H9 (cell line): ENCODE results near the gene SORCS2. TPM values are rescaled to one million over a fixed set of nuclear protein-coding genes. Genes with fewer than 3 reads are reported as not detected.

Experiments
- DNase-seq: peaks from one replicate; pipeline ENCODE4 v3.0.0-alpha.2; 2017
- H2AFZ ChIP-seq: one replicate; pipeline ENCODE4 v1.6.1; 2013; ENCODE audit warnings: mild to moderate bottlenecking, low read length, control low read depth, moderate library complexity
- H2AK5ac ChIP-seq: 2 replicates; pipeline ENCODE4 v1.6.1; 2013; ENCODE audit warnings: low read length, control low read depth, mixed read lengths; ENCODE audit not compliant: insufficient read length
- H2BK120ac ChIP-seq: one replicate; pipeline ENCODE4 v1.6.1; 2013; ENCODE audit warnings: low read depth, mild to moderate bottlenecking, low read length, control low read depth, inconsistent platforms; ENCODE audit not compliant: poor library complexity, severe bottlenecking
- H2BK12ac ChIP-seq: 2 replicates; pipeline ENCODE4 v1.6.1; 2013; ENCODE audit warnings: low read length, control low read depth, mixed read lengths, low read depth; ENCODE audit not compliant: insufficient read length
- H2BK15ac ChIP-seq: 2 replicates; pipeline ENCODE4 v1.6.1; 2013; ENCODE audit warnings: low read depth, low read length, control low read depth
- H2BK20ac ChIP-seq: one replicate; pipeline ENCODE4 v1.6.1; 2013; ENCODE audit warnings: low read depth, mild to moderate bottlenecking, low read length, control low read depth, inconsistent platforms; ENCODE audit not compliant: poor library complexity, severe bottlenecking
- H2BK5ac ChIP-seq: 2 replicates; pipeline ENCODE4 v1.6.1; 2013; ENCODE audit warnings: low read length, control low read depth, mixed read lengths; ENCODE audit not compliant: insufficient read length
- H3K14ac ChIP-seq: 2 replicates; pipeline ENCODE4 v1.6.1; 2013; ENCODE audit warnings: low read length, control low read depth; ENCODE audit not compliant: insufficient read depth
- H3K18ac ChIP-seq: 2 replicates; pipeline ENCODE4 v1.6.1; 2013; ENCODE audit warnings: low read depth, mild to moderate bottlenecking, mixed read lengths, low read length, control low read depth; ENCODE audit not compliant: insufficient read length
- H3K23ac ChIP-seq: 2 replicates; pipeline ENCODE4 v1.6.1; 2013; ENCODE audit warnings: low read length, control low read depth, mixed read lengths, low read depth; ENCODE audit not compliant: insufficient read length
- H3K23me2 ChIP-seq: 2 replicates; pipeline ENCODE4 v1.6.1; 2013; ENCODE audit warnings: low read depth, mild to moderate bottlenecking, mixed read lengths, low read length, control low read depth; ENCODE audit not compliant: insufficient read length, poor library complexity, severe bottlenecking
- H3K27ac ChIP-seq: 2 replicates; pipeline ENCODE4 v1.5.1; 2013; ENCODE audit warnings: low read length, control low read depth, mixed read lengths, low read depth; ENCODE audit not compliant: insufficient read length
- H3K27me3 ChIP-seq: 2 replicates; pipeline ENCODE4 v1.6.1; 2013; ENCODE audit warnings: low read length, control low read depth, inconsistent platforms; ENCODE audit not compliant: insufficient read depth
- H3K4ac ChIP-seq: 2 replicates; pipeline ENCODE4 v1.6.1; 2013; ENCODE audit warnings: low read depth, mild to moderate bottlenecking, control low read depth, inconsistent platforms, low read length, moderate library complexity
- H3K4me1 ChIP-seq: 2 replicates; pipeline ENCODE4 v1.6.1; 2013; ENCODE audit warnings: low read length, control low read depth, inconsistent platforms; ENCODE audit not compliant: insufficient read depth
- H3K4me2 ChIP-seq: 2 replicates; pipeline ENCODE4 v1.6.1; 2013; ENCODE audit warnings: low read length, control low read depth, mixed read lengths; ENCODE audit not compliant: insufficient read length, insufficient read depth
- H3K56ac ChIP-seq: 2 replicates; pipeline ENCODE4 v1.6.1; 2013; ENCODE audit warnings: low read depth, mild to moderate bottlenecking, mixed read lengths, low read length, control low read depth; ENCODE audit not compliant: insufficient read length
- H3K79me1 ChIP-seq: 2 replicates; pipeline ENCODE4 v1.6.1; 2013; ENCODE audit warnings: low read depth, mild to moderate bottlenecking, moderate library complexity, low read length, control low read depth, inconsistent platforms; ENCODE audit not compliant: insufficient read depth, poor library complexity, severe bottlenecking
- H3K79me2 ChIP-seq: 2 replicates; pipeline ENCODE4 v1.6.1; 2013; ENCODE audit warnings: low read length, control low read depth, inconsistent platforms; ENCODE audit not compliant: insufficient read depth
- H3K9ac ChIP-seq: 2 replicates; pipeline ENCODE4 v1.6.1; 2013; ENCODE audit warnings: low read length, control low read depth, mixed read lengths; ENCODE audit not compliant: insufficient read length; ENCODE audit errors: extremely low read depth
- H3K9me3 ChIP-seq: one replicate; pipeline ENCODE4 v1.6.1; 2013; ENCODE audit warnings: low read depth, low read length, inconsistent platforms; ENCODE audit not compliant: control insufficient read depth
- H3T11ph ChIP-seq: one replicate; pipeline ENCODE4 v1.6.1; 2013; ENCODE audit warnings: mild to moderate bottlenecking, low read length, control low read depth, inconsistent platforms
- H4K20me1 ChIP-seq: one replicate; pipeline ENCODE4 v1.6.1; 2013; ENCODE audit not compliant: control insufficient read depth, insufficient read length, insufficient read depth
- H4K5ac ChIP-seq: 2 replicates; pipeline ENCODE4 v1.6.1; 2013; ENCODE audit warnings: low read depth, mild to moderate bottlenecking, mixed read lengths, low read length, control low read depth; ENCODE audit not compliant: insufficient read length
- H4K8ac ChIP-seq: replicated peaks from 2 replicates; pipeline ENCODE4 v1.6.1; 2013; ENCODE audit warnings: low read length, control low read depth, mixed read lengths, low read depth; ENCODE audit not compliant: insufficient read length
- H4K91ac ChIP-seq: 2 replicates; pipeline ENCODE4 v1.6.1; 2013; ENCODE audit warnings: low read depth, mild to moderate bottlenecking, moderate library complexity, mixed read lengths, low read length, control low read depth; ENCODE audit not compliant: insufficient read length
- H3K27ac Mint-ChIP-seq, 3 experiments: 2 replicates in 2 of 3; 3 replicates in 1 of 3; pipeline ENCODE4 v1.8.0; 2020 to 2021; ENCODE audit warnings: mixed read lengths in 3 of 3, mild to moderate bottlenecking in 1 of 3, moderate library complexity in 1 of 3
- H3K27me3 Mint-ChIP-seq: 2 replicates; pipeline ENCODE4 v1.8.0; 2021; ENCODE audit warnings: low read depth, mild to moderate bottlenecking, moderate library complexity, mixed read lengths
- H3K36me3 Mint-ChIP-seq, 3 experiments: 2 replicates in 2 of 3; 3 replicates in 1 of 3; pipeline ENCODE4 v1.8.0; 2020 to 2021; ENCODE audit warnings: low read depth in 3 of 3, mixed read lengths in 3 of 3; ENCODE audit not compliant: insufficient read depth in 1 of 3
- H3K4me1 Mint-ChIP-seq, 2 experiments: 2 replicates each; pipeline ENCODE4 v1.8.0; 2020; ENCODE audit warnings: mixed read lengths in 2 of 2
- H3K4me3 Mint-ChIP-seq, 2 experiments: 2 replicates in 1 of 2; 3 replicates in 1 of 2; pipeline ENCODE4 v1.8.0; 2020 to 2021; ENCODE audit warnings: mild to moderate bottlenecking in 2 of 2, mixed read lengths in 2 of 2, moderate library complexity in 1 of 2
- H3K9me3 Mint-ChIP-seq, 2 experiments: 2 replicates in 1 of 2; 3 replicates in 1 of 2; pipeline ENCODE4 v1.8.0; 2020; ENCODE audit warnings: mild to moderate bottlenecking in 2 of 2, mixed read lengths in 2 of 2, moderate library complexity in 1 of 2
- CTCF ChIP-seq: fragments of 200-600 bp; sonication (generic); conservative IDR thresholded peaks from 3 replicates; pipeline ENCODE4 v1.8.0; 2021; ENCODE audit warnings: antibody characterized with exemption, mild to moderate bottlenecking
- WGBS: extraction: QIAGEN DNeasy Blood & Tissue Kit; methylation state at CpG from one replicate; pipeline ENCODE4 v1.1.7; 2013; ENCODE audit warnings: missing lambda C conversion rate, low lambda C conversion rate, mixed read lengths; ENCODE audit not compliant: insufficient read length; ENCODE audit errors: extremely low coverage; 5-methylcytosine and 5-hydroxymethylcytosine counted together
- total RNA-seq: library from RNA; stranded (reverse); gene quantifications from 2 replicates; pipeline ENCODE4 v1.2.1, GENCODE V29; 2021

SORCS2 gene
- total RNA-seq, 1 experiment from 2014 or later: 0.57 TPM

- H3K4ac ChIP-seq: no peak overlapping the region
- H3K9me3 Mint-ChIP-seq: peaks cover 10% of the 10 kb centered on the region in 2 experiments
- H4K5ac ChIP-seq: no peak overlapping the region
- no peak overlapping the region for H3K4me2 ChIP-seq
- H3K9me3 ChIP-seq: no peaks in the 10 kb centered on the region
- no peak overlapping the region for H2BK12ac ChIP-seq
- no peak overlapping the region for H3K18ac ChIP-seq
- H2BK20ac ChIP-seq: no peak overlapping the region
- H3K36me3 Mint-ChIP-seq: peaks cover 3 to 7% (median 6%) of the 10 kb centered on the region in 3 experiments; a peak in 4 of 7 replicates
- H3K23ac ChIP-seq: no peak overlapping the region
- H2BK5ac ChIP-seq: no peak overlapping the region
- no peaks in the 10 kb centered on the region for H3K27me3 ChIP-seq
- H3K79me2 ChIP-seq: no peaks in the 10 kb centered on the region
- H3K4me1 Mint-ChIP-seq: peaks cover 2 to 20% of the 10 kb centered on the region in 2 experiments; a peak in 3 of 4 replicates
- H3K27me3 Mint-ChIP-seq: peaks cover 9% of the 10 kb centered on the region
- TF ChIP-seq CTCF: no peak
- H4K20me1 ChIP-seq: no peaks in the 10 kb centered on the region
- no peaks in the 10 kb centered on the region for H3K79me1 ChIP-seq
- no peak overlapping the region for H2BK120ac ChIP-seq
- no peak overlapping the region for H3K4me3 Mint-ChIP-seq
- H3K27ac Mint-ChIP-seq: no peak overlapping the region; a peak in 1 of 7 replicates
- no peak overlapping the region for H3K9ac ChIP-seq
- H3K4me1 ChIP-seq: no peaks in the 10 kb centered on the region
- no peak overlapping the region for H2AK5ac ChIP-seq
- H3K56ac ChIP-seq: no peak overlapping the region
- no peak overlapping the region for H2AFZ ChIP-seq
- H3K27ac ChIP-seq: no peak overlapping the region
- no peaks in the 10 kb centered on the region for H3K23me2 ChIP-seq
- no peak for DNase-seq
- no CpG with 5 or more reads among the region's 11 CpGs for WGBS
- no peak overlapping the region for H4K91ac ChIP-seq
- no peak overlapping the region for H4K8ac ChIP-seq
- no peak overlapping the region for H2BK15ac ChIP-seq
- H3T11ph ChIP-seq: no peak overlapping the region
- H3K14ac ChIP-seq: no peak overlapping the region; the same call in 1 of the 2 replicates
Measured at GRCh38 chr4:7677799-7678301, 485.5 kb downstream of the SORCS2 start.
